PC-3 (cell line): ENCODE results near the gene PAFAH2. TPM values are rescaled to one million over a fixed set of nuclear protein-coding genes. Genes with fewer than 3 reads are reported as not detected.

Experiments
- ATAC-seq: fragments of 200-7000 bp; cut with Tn5 transposase; 2 replicates; pipeline ENCODE4 v1.9.1; 2020; ENCODE audit warnings: mild to moderate bottlenecking, moderate library complexity
- BruUV-seq: library from RNA; stranded (reverse); fragments of 400-500 nt; replicated peaks from 2 replicates; lab custom pipeline; 2021; lab: Mats Ljungman, UMichigan
- CTCF ChIA-PET: fragments of 300-600 bp; sonication (Branson Sonifier 250); formaldehyde crosslinking; loops from one replicate; lab custom pipeline; 2022; ENCODE audit warnings: antibody characterized with exemption; lab: Charles Lee
- POLR2A ChIA-PET: fragments of 300-600 bp; sonication (Branson Sonifier 250); formaldehyde crosslinking; loops from one replicate; lab custom pipeline; 2022; ENCODE audit warnings: antibody characterized with exemption; ENCODE audit not compliant: unreplicated experiment; lab: Charles Lee
- DNase-seq: peaks from one replicate; pipeline ENCODE4 v3.0.0-alpha.2; 2015
- H2AFZ ChIP-seq: fragments of 300-600 bp; sonication (generic); 2 replicates; pipeline ENCODE4 v1.6.0; 2016; ENCODE audit warnings: antibody characterized with exemption, low read length
- H3F3A ChIP-seq: fragments of 300-600 bp; sonication (generic); one replicate; pipeline ENCODE4 v1.6.0; 2017; ENCODE audit warnings: antibody characterized with exemption, low read length, control low read depth, mild to moderate bottlenecking; ENCODE audit not compliant: unreplicated experiment
- H3K27ac ChIP-seq: fragments of 300-600 bp; sonication (generic); 2 replicates; pipeline ENCODE4 v1.5.1; 2016; ENCODE audit warnings: mild to moderate bottlenecking, low read length
- H3K27me3 ChIP-seq: fragments of 300-600 bp; sonication (generic); 2 replicates; pipeline ENCODE4 v1.6.1; 2016; ENCODE audit warnings: low read length, mixed read lengths
- H3K36me3 ChIP-seq: fragments of 300-600 bp; sonication (generic); 2 replicates; pipeline ENCODE4 v1.6.1; 2016; ENCODE audit warnings: low read depth, mixed run types, low read length, mixed read lengths
- H3K4me1 ChIP-seq: fragments of 300-600 bp; sonication (generic); 2 replicates; pipeline ENCODE4 v1.5.1; 2016; ENCODE audit warnings: low read length; ENCODE audit not compliant: insufficient read depth
- H3K4me2 ChIP-seq: fragments of 300-600 bp; sonication (generic); 2 replicates; pipeline ENCODE4 v1.6.0; 2016; ENCODE audit warnings: low read length
- H3K4me3 ChIP-seq: fragments of 300-600 bp; sonication (generic); 2 replicates; pipeline ENCODE4 v1.5.1; 2016; ENCODE audit warnings: mild to moderate bottlenecking, low read length, mixed read lengths
- H3K79me2 ChIP-seq: fragments of 300-600 bp; sonication (generic); 2 replicates; pipeline ENCODE4 v1.6.1; 2017; ENCODE audit warnings: low read length, mixed read lengths
- H3K9ac ChIP-seq: fragments of 300-600 bp; sonication (generic); 2 replicates; pipeline ENCODE4 v1.6.0; 2016; ENCODE audit warnings: mild to moderate bottlenecking, low read length
- H3K9me2 ChIP-seq: fragments of 300-600 bp; sonication (generic); replicated peaks from 2 replicates; pipeline ENCODE4 v1.6.1; 2016; ENCODE audit warnings: mixed run types, low read length, mixed read lengths
- H3K9me3 ChIP-seq: fragments of 300-600 bp; sonication (generic); 2 replicates; pipeline ENCODE4 v1.6.1; 2016; ENCODE audit warnings: low read length, mixed read lengths
- H4K20me1 ChIP-seq: fragments of 300-600 bp; sonication (generic); 2 replicates; pipeline ENCODE4 v1.6.1; 2016; ENCODE audit warnings: low read length, mixed read lengths
- CTCF ChIP-seq: fragments of 300-600 bp; sonication (generic); conservative IDR thresholded peaks from 2 replicates; pipeline ENCODE4 v1.5.1; 2017; ENCODE audit warnings: antibody characterized with exemption, low read depth, mild to moderate bottlenecking, low read length
- EZH2 ChIP-seq: fragments of 300-600 bp; sonication (generic); IDR thresholded peaks from one replicate; pipeline ENCODE4 v1.6.1; 2017; ENCODE audit warnings: antibody characterized with exemption, mild to moderate bottlenecking, low read length; ENCODE audit not compliant: unreplicated experiment
- EZH2phosphoT487 ChIP-seq: fragments of 300-600 bp; sonication (generic); IDR thresholded peaks from 2 replicates; pipeline ENCODE4 v1.6.1; 2018; ENCODE audit warnings: mild to moderate bottlenecking, antibody characterized with exemption, low read length, borderline replicate concordance
- intact Hi-C: fragments of 100-400 bp; cut with micrococcal nuclease; formaldehyde crosslinking; loops from 2 replicates; pipeline ENCODE4 v1.9.0; 2023
- total RNA-seq: library from RNA; depleted of rRNA; stranded (reverse); fragments of >200 nt; gene quantifications from 2 replicates; pipeline ENCODE4 v1.2.3, GENCODE V29; 2014

The PAFAH2 gene
- total RNA-seq, 1 experiment from 2014 or later, result 9.0 TPM

GRCh38 chr1:25948641-25949040, 49.2 kb downstream of the PAFAH2 start:
- CTCF ChIA-PET, result interaction anchor here (0.6 kb wide), 1 partner anchor 73 kb away, joined by 3 read pairs; the partner anchor contains the start of gene PAQR7
- H3K9me2 ChIP-seq, result no peaks in the 10 kb centered on the region
- POLR2A ChIA-PET, result interaction anchor here (0.6 kb wide), 1 partner anchor 18 kb away, joined by 6 read pairs; no protein-coding TSS in a partner anchor
- no peak overlapping the region for H2AFZ ChIP-seq
- H3K27me3 ChIP-seq, result no peaks in the 10 kb centered on the region
- H3K4me2 ChIP-seq, result no peak overlapping the region
- no peak overlapping the region for H3K4me3 ChIP-seq
- DNase-seq (no peak), ATAC-seq (no peak)
- no TSS peak for BruUV-seq
- no peaks in the 10 kb centered on the region for H3K4me1 ChIP-seq
- no peak for TF ChIP-seq EZH2phosphoT487
- TF ChIP-seq CTCF, result no peak
- no peak for TF ChIP-seq EZH2
- H3K27ac ChIP-seq, result no peak overlapping the region
- no peak overlapping the region for H3K9ac ChIP-seq
- no peaks in the 10 kb centered on the region for H3K36me3 ChIP-seq
- H3K79me2 ChIP-seq, result no peaks in the 10 kb centered on the region
- no peaks in the 10 kb centered on the region for H3K9me3 ChIP-seq
- H3F3A ChIP-seq, result no peaks in the 10 kb centered on the region
- H4K20me1 ChIP-seq, result no peaks in the 10 kb centered on the region
- intact Hi-C loops, result no loop called here

- no peak overlapping the region for H3K4me2 ChIP-seq
- H3K27ac ChIP-seq, result no peak overlapping the region
- no peaks in the 10 kb centered on the region for H3K79me2 ChIP-seq
- H3K9me2 ChIP-seq, result no peaks in the 10 kb centered on the region
- intact Hi-C loops, result no loop called here
- no peak overlapping the region for H3K4me3 ChIP-seq
- BruUV-seq, result no TSS peak
- CTCF ChIA-PET, result no interaction called here
- H2AFZ ChIP-seq, result no peak overlapping the region
- H3K4me1 ChIP-seq, result no peaks in the 10 kb centered on the region
- no peak overlapping the region for H3K9ac ChIP-seq
- no peak for ATAC-seq
- H4K20me1 ChIP-seq, result no peaks in the 10 kb centered on the region
- H3F3A ChIP-seq, result no peaks in the 10 kb centered on the region
- no peak for DNase-seq
- H3K9me3 ChIP-seq, result no peaks in the 10 kb centered on the region
- H3K36me3 ChIP-seq, result no peaks in the 10 kb centered on the region
- POLR2A ChIA-PET, result no interaction called here
- H3K27me3 ChIP-seq, result no peaks in the 10 kb centered on the region
- TF ChIP-seq EZH2phosphoT487 (no peak), EZH2 (no peak), CTCF (no peak)
Measured at GRCh38 chr1:25947027-25947426, 50.8 kb downstream of the PAFAH2 start.

GRCh38 chr1:25945761-25946160, 52.1 kb downstream of the PAFAH2 start:
- ChIA-PET CTCF (interaction anchor here (0.6 kb wide), 2 partner anchors 84 to 442 kb away, joined by 3 to 4 read pairs; no protein-coding TSS in a partner anchor), POLR2A (no interaction called here)
- DNase-seq (no peak), ATAC-seq (no peak)
- BruUV-seq, result no TSS peak
- H3K4me1 ChIP-seq, result no peaks in the 10 kb centered on the region
- no peak overlapping the region for H3K4me3 ChIP-seq
- no peak overlapping the region for H2AFZ ChIP-seq
- no peak for TF ChIP-seq EZH2
- TF ChIP-seq EZH2phosphoT487, result no peak
- no peak for TF ChIP-seq CTCF
- no peaks in the 10 kb centered on the region for H3K27me3 ChIP-seq
- no peaks in the 10 kb centered on the region for H3F3A ChIP-seq
- no peaks in the 10 kb centered on the region for H3K9me3 ChIP-seq
- no peaks in the 10 kb centered on the region for H3K36me3 ChIP-seq
- intact Hi-C loops, result no loop called here
- no peak overlapping the region for H3K4me2 ChIP-seq
- H3K27ac ChIP-seq, result no peak overlapping the region
- no peaks in the 10 kb centered on the region for H3K79me2 ChIP-seq
- H3K9ac ChIP-seq, result no peak overlapping the region
- no peaks in the 10 kb centered on the region for H3K9me2 ChIP-seq
- H4K20me1 ChIP-seq, result no peaks in the 10 kb centered on the region
